GM06990 (cell line): ENCODE measurements around the gene ADCY10.

Source experiments
- DNase-seq: peaks from one replicate; pipeline ENCODE4 v3.0.0-alpha.2; 2011; ENCODE audit not compliant: insufficient read length; ENCODE audit errors: extremely low read depth
- H3K27me3 ChIP-seq: replicated peaks from 2 replicates; pipeline ENCODE4 v1.6.0; 2011; ENCODE audit warnings: low read length; ENCODE audit not compliant: control insufficient read depth, insufficient read depth
- H3K36me3 ChIP-seq: 2 replicates; pipeline ENCODE4 v1.5.1; 2011; ENCODE audit warnings: low read length; ENCODE audit not compliant: control insufficient read depth, insufficient read depth
- H3K4me3 ChIP-seq: replicated peaks from 2 replicates; pipeline ENCODE4 v1.5.1; 2011; ENCODE audit warnings: low read depth, mild to moderate bottlenecking, control low read depth, low read length
- CTCF ChIP-seq: IDR thresholded peaks from 2 replicates; pipeline ENCODE4 v1.5.1; 2011; ENCODE audit warnings: low read length, control low read depth, mild to moderate bottlenecking, inconsistent platforms; ENCODE audit not compliant: insufficient read depth, poor library complexity, severe bottlenecking

ADCY10 gene

GRCh38 chr1:167777269-167777650, 136.7 kb downstream of the ADCY10 start:
- no peak overlapping the region for H3K4me3 ChIP-seq
- no peak for DNase-seq
- no peaks in the 10 kb centered on the region for H3K27me3 ChIP-seq
- peaks cover 4% of the 10 kb centered on the region for H3K36me3 ChIP-seq
- no peak for TF ChIP-seq CTCF

DNA sequence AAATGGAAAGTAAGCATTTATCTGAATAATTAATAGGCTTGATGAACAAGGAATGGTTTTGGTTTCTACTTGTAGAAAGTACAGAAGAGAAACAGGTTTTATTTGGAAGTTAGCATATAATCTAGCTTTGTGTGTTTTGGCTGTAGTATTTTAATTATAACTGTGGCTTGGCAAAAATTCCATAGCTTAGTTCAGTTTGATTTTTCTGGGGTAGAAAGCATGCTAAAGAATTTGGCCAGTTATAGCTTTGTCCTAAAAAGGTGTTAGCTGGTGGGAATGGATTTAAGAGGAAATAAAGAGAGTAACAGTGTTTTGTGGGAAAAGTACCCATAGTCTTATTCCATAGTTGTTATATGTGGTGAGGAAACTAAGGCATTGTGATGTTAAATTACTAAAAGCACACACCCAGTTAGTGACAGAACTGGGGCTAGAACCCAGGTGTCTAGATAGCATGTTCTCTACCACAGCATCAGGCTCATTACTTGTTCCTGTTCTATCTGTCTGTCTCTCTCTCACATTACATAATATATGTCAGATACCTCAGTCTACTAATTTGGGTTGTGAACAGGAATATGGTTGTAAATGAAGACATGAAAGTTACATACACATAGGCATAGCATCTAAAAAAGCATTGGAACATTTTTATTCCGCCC, 137.2 kb downstream of the ADCY10 start:
- TF ChIP-seq CTCF: no peak
- Histone ChIP-seq H3K4me3 (no peak overlapping the region), H3K27me3 (no peaks in the 10 kb centered on the region), H3K36me3 (peaks cover 4% of the 10 kb centered on the region)
- DNase-seq: no peak

DNA sequence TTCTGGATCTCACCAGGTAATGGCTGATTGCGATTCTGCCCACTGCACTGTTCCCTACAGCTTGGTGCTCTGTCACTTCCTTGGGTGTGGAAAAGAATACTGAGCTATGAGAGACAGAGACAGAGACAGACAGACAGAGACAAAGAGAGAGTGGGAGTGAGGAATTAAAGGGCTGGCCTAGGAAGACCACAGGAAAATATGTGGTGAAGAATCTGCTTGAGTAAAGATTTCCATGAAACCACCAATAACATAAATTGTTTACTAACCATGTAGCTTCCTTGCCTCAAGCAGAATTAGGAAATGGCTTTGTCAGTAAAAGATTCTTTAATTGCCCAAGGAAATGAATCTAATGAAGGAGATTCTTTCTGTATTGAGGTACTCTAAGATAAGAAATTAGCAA, 137.8 kb downstream of the ADCY10 start:
- Histone ChIP-seq H3K4me3 (no peak overlapping the region), H3K36me3 (peaks cover 4% of the 10 kb centered on the region), H3K27me3 (no peaks in the 10 kb centered on the region)
- DNase-seq: no peak
- TF ChIP-seq CTCF: no peak

GRCh38 chr1:167775178-167775577, 138.8 kb downstream of the ADCY10 start:
- Histone ChIP-seq H3K4me3 (no peak overlapping the region), H3K27me3 (no peaks in the 10 kb centered on the region), H3K36me3 (peaks cover 6% of the 10 kb centered on the region)
- no peak for DNase-seq
- TF ChIP-seq CTCF: no peak

DNA sequence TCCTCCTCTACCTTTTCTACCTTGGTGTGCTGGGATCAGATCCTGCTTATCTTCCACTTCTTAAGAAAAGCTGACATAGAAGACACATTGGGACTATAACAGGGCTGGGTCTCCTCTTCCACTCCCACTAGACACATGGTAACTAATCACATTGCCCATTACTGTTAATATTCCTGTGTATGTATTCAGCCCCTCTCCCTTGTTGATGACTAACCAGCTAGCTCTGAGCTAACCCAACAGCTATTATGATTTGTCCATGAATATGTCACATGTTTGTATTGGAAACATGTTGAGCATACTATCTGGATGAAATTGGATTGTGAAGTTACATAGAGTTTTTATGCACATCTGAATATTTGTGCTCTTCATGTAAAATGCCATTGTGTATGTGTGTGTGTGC, 139.2 kb downstream of the ADCY10 start:
- Histone ChIP-seq H3K4me3 (no peak overlapping the region), H3K36me3 (peaks cover 6% of the 10 kb centered on the region), H3K27me3 (no peaks in the 10 kb centered on the region)
- TF ChIP-seq CTCF: no peak
- DNase-seq: no peak

DNA sequence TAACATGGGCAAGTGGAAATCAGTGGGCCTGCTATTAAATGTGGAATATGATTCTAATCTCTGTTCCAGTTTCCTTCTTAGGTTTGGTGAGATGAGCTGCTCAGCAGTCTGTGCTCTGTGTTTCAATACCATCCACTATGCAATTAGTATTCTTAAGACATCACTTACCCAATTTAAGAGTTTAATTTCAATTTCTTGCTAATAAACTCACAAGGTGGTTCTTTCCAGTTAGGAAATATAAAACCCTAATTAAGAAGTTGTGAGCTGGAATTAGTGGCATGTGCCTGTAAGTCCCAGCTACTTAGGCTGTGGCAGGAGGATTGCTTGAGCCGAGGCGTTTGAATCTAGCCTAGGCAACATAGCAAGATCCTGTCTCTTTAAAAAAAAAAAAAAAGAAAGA, 140.4 kb downstream of the ADCY10 start:
- TF ChIP-seq CTCF: no peak
- H3K36me3 ChIP-seq: peaks cover 8% of the 10 kb centered on the region
- H3K27me3 ChIP-seq: no peaks in the 10 kb centered on the region
- DNase-seq: no peak
- no peak overlapping the region for H3K4me3 ChIP-seq
